ENCODE data around the gene DCAF12. TPM values are rescaled to one million over a fixed set of nuclear protein-coding genes. Genes with fewer than 3 reads are reported as not detected.

DCAF12 gene
- polyA plus RNA-seq, 1 donor from 2014 or later, result 37.7 TPM

DNA sequence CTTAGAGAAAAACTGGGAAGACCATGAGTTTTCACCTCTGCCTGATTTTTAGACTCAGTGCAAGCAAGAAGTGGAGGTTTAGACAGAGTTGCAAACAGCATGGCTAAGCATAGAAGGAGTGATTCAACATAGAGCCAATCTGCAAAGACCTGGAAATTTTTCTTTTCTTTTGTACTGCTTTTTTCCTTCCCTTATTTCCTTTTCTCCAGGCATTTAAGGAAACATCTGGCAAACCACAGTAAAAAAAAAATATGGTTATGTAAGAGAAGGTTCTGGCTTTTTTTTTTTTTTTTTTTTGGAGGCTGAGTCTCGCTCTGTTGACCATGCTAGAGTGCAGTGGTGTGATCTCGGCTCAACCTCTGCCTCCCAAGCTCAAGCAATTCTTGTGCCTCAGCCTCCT, 16.6 kb upstream of the DCAF12 start:
- Histone ChIP-seq H3K4me3 (ENCODE audit: low read length) (no peak overlapping the region), H3K9ac (ENCODE audit: low read length) (no peak overlapping the region), H4K20me1 (ENCODE audit: insufficient read depth) (no peaks in the 10 kb centered on the region), H3K36me3 (ENCODE audit: insufficient read depth, low read length) (no peaks in the 10 kb centered on the region), H3F3A (ENCODE audit: insufficient read depth, low read length, poor library complexity, severe bottlenecking) (no peaks in the 10 kb centered on the region), H3K27ac (ENCODE audit: low read length) (no peak overlapping the region), H3K4me2 (ENCODE audit: low read length) (no peak overlapping the region), H3K27me3 (ENCODE audit: insufficient read depth, low read depth, low read length) (no peaks in the 10 kb centered on the region), H3K9me3 (ENCODE audit: low read length) (no peaks in the 10 kb centered on the region), H2AFZ (ENCODE audit: low read depth, low read length) (no peak overlapping the region), H3K79me2 (replicated peaks; ENCODE audit: insufficient read depth, low read length) (no peaks in the 10 kb centered on the region), H3K9me2 (ENCODE audit: insufficient read depth, low read length) (no peaks in the 10 kb centered on the region)
- TF ChIP-seq TAF1 (IDR thresholded peaks at IDR 0.05; ENCODE audit: low read depth) (no peak), CTCF (IDR thresholded peaks at IDR 0.05; ENCODE audit: poor library complexity, severe bottlenecking) (no peak), SMC3 (conservative IDR thresholded peaks at IDR 0.05; ENCODE audit: poor library complexity) (no peak), EP300 (conservative IDR thresholded peaks at IDR 0.05; ENCODE audit: poor library complexity, severe bottlenecking) (no peak), RAD21 (conservative IDR thresholded peaks at IDR 0.05) (no peak), POLR2AphosphoS5 (IDR thresholded peaks at IDR 0.05) (no peak), MXI1 (conservative IDR thresholded peaks at IDR 0.05; ENCODE audit: poor library complexity, severe bottlenecking) (no peak), EZH2 (IDR thresholded peaks at IDR 0.05; ENCODE audit: borderline replicate concordance, insufficient read depth, low read length, poor library complexity, severe bottlenecking) (no peak)
- TF ChIP-seq, protein P1, sequence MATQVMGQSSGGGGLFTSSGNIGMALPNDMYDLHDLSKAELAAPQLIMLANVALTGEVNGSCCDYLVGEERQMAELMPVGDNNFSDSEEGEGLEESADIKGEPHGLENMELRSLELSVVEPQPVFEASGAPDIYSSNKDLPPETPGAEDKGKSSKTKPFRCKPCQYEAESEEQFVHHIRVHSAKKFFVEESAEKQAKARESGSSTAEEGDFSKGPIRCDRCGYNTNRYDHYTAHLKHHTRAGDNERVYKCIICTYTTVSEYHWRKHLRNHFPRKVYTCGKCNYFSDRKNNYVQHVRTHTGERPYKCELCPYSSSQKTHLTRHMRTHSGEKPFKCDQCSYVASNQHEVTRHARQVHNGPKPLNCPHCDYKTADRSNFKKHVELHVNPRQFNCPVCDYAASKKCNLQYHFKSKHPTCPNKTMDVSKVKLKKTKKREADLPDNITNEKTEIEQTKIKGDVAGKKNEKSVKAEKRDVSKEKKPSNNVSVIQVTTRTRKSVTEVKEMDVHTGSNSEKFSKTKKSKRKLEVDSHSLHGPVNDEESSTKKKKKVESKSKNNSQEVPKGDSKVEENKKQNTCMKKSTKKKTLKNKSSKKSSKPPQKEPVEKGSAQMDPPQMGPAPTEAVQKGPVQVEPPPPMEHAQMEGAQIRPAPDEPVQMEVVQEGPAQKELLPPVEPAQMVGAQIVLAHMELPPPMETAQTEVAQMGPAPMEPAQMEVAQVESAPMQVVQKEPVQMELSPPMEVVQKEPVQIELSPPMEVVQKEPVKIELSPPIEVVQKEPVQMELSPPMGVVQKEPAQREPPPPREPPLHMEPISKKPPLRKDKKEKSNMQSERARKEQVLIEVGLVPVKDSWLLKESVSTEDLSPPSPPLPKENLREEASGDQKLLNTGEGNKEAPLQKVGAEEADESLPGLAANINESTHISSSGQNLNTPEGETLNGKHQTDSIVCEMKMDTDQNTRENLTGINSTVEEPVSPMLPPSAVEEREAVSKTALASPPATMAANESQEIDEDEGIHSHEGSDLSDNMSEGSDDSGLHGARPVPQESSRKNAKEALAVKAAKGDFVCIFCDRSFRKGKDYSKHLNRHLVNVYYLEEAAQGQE (IDR thresholded peaks at IDR 0.05; ENCODE audit: borderline replicate concordance), result no peak

- no peaks in the 10 kb centered on the region for H3F3A ChIP-seq (ENCODE audit: insufficient read depth, low read length, poor library complexity, severe bottlenecking)
- TF ChIP-seq EZH2 (IDR thresholded peaks at IDR 0.05; ENCODE audit: borderline replicate concordance, insufficient read depth, low read length, poor library complexity, severe bottlenecking), result no peak
- TF ChIP-seq, protein P1 (IDR thresholded peaks at IDR 0.05; ENCODE audit: borderline replicate concordance), result no peak
- TF ChIP-seq POLR2AphosphoS5 (IDR thresholded peaks at IDR 0.05), result no peak
- no peak for TF ChIP-seq TAF1 (IDR thresholded peaks at IDR 0.05; ENCODE audit: low read depth)
- no peak for TF ChIP-seq RAD21 (conservative IDR thresholded peaks at IDR 0.05)
- TF ChIP-seq EP300 (conservative IDR thresholded peaks at IDR 0.05; ENCODE audit: poor library complexity, severe bottlenecking), result no peak
- TF ChIP-seq SMC3 (conservative IDR thresholded peaks at IDR 0.05; ENCODE audit: poor library complexity), result no peak
- TF ChIP-seq CTCF (IDR thresholded peaks at IDR 0.05; ENCODE audit: poor library complexity, severe bottlenecking), result no peak
- TF ChIP-seq MXI1 (conservative IDR thresholded peaks at IDR 0.05; ENCODE audit: poor library complexity, severe bottlenecking), result no peak
- no peak overlapping the region for H2AFZ ChIP-seq (ENCODE audit: low read depth, low read length)
- H3K79me2 ChIP-seq (replicated peaks; ENCODE audit: insufficient read depth, low read length), result no peaks in the 10 kb centered on the region
- H3K9me3 ChIP-seq (ENCODE audit: low read length), result no peaks in the 10 kb centered on the region
- H3K4me3 ChIP-seq (ENCODE audit: low read length), result no peak overlapping the region
- no peak overlapping the region for H3K4me2 ChIP-seq (ENCODE audit: low read length)
- H3K27ac ChIP-seq (ENCODE audit: low read length), result no peak overlapping the region
- H4K20me1 ChIP-seq (ENCODE audit: insufficient read depth), result no peaks in the 10 kb centered on the region
- no peaks in the 10 kb centered on the region for H3K27me3 ChIP-seq (ENCODE audit: insufficient read depth, low read depth, low read length)
- H3K9ac ChIP-seq (ENCODE audit: low read length), result no peak overlapping the region
- H3K36me3 ChIP-seq (ENCODE audit: insufficient read depth, low read length), result no peaks in the 10 kb centered on the region
- no peaks in the 10 kb centered on the region for H3K9me2 ChIP-seq (ENCODE audit: insufficient read depth, low read length)
Measured at GRCh38 chr9:34140853-34141252, 14.4 kb upstream of the DCAF12 start.

All from neural cell (in vitro differentiated cells).